NCI-H187 (cell line): ENCODE data around the gene PXDN.
"Not testable (repeated sequence)": the region's sequence is repeated elsewhere in the genome, so short reads cannot be mapped to it uniquely, and the experiment has no call there.

Experiments used
- DNase-seq, 2 experiments: peaks; one replicate each; lab custom pipeline; 2025; lab: John Stamatoyannopoulos, UW

PXDN gene

GRCh38 chr2:1631292-1632001 is 112.9 kb downstream of the PXDN start:
- no peak for DNase-seq

GRCh38 chr2:1628893-1629292 is 115.4 kb downstream of the PXDN start:
- no peak for DNase-seq

- no peak for DNase-seq
These were observed 116.5 kb downstream of the PXDN start for GRCh38 chr2:1627628-1628381.

GRCh38 chr2:1626271-1626681 is 118.0 kb downstream of the PXDN start:
- no peak for DNase-seq

- DNase-seq: no peak
These were observed 118.9 kb downstream of the PXDN start for GRCh38 chr2:1625281-1626001.

GRCh38 chr2:1623906-1624445 is 120.3 kb downstream of the PXDN start:
- no peak for DNase-seq

- DNase-seq: no peak
These were observed 121.7 kb downstream of the PXDN start for GRCh38 chr2:1622521-1623200.

- not testable (repeated sequence) for DNase-seq
These were observed 122.3 kb downstream of the PXDN start for GRCh38 chr2:1621976-1622375.

- no peak for DNase-seq
These were observed 122.8 kb downstream of the PXDN start for GRCh38 chr2:1621501-1621900.

GRCh38 chr2:1621041-1621440 is 123.3 kb downstream of the PXDN start:
- DNase-seq: no peak

GRCh38 chr2:1620081-1620480 is 124.2 kb downstream of the PXDN start:
- DNase-seq: no peak

GRCh38 chr2:1619556-1619955 is 124.8 kb downstream of the PXDN start:
- DNase-seq: no peak

- DNase-seq: no peak
These were observed 125.3 kb downstream of the PXDN start for GRCh38 chr2:1618974-1619373.

- no peak for DNase-seq
These were observed 125.9 kb downstream of the PXDN start for GRCh38 chr2:1618191-1618961.

GRCh38 chr2:1617425-1618021 is 126.8 kb downstream of the PXDN start:
- no peak for DNase-seq

- no peak for DNase-seq
These were observed 129.8 kb downstream of the PXDN start for GRCh38 chr2:1614564-1614963.

GRCh38 chr2:1613731-1614354 is 130.5 kb downstream of the PXDN start:
- DNase-seq: no peak

GRCh38 chr2:1613078-1613445 is 131.3 kb downstream of the PXDN start:
- no peak for DNase-seq

- DNase-seq: no peak
These were observed 131.8 kb downstream of the PXDN start for GRCh38 chr2:1612391-1613077.

- DNase-seq: no peak
These were observed 132.4 kb downstream of the PXDN start for GRCh38 chr2:1611886-1612285.
